CD14-positive monocyte (primary cell): ENCODE data around the gene TNFRSF14. TPM values are rescaled to one million over a fixed set of nuclear protein-coding genes. Genes with fewer than 3 reads are reported as not detected.

Experiments
- DNase-seq, 3 donors: peaks; one replicate each; pipeline ENCODE4 v3.0.0-alpha.2; 2011 to 2022
- H2AFZ ChIP-seq: 2 replicates; pipeline ENCODE4 v1.6.0; 2012; ENCODE audit warnings: mild to moderate bottlenecking, low read depth, low read length, inconsistent platforms; ENCODE audit not compliant: insufficient read depth, poor library complexity, severe bottlenecking
- H3K27ac ChIP-seq, 2 donors: 1 replicate in 1 of 2; 2 replicates in 1 of 2; pipeline ENCODE4 v1.5.1; 2012 to 2013; ENCODE audit warnings: low read length in 2 of 2, control low read depth in 1 of 2, inconsistent platforms in 1 of 2, low read depth in 1 of 2, mild to moderate bottlenecking in 1 of 2
- H3K27me3 ChIP-seq, 2 donors: one replicate each; pipeline versions ENCODE4 v1.6.0 to v1.6.1; 2011 to 2013; ENCODE audit warnings: low read length in 2 of 2; ENCODE audit not compliant: control insufficient read depth in 2 of 2, insufficient read depth in 2 of 2
- H3K36me3 ChIP-seq, 2 donors: replicated peaks in 1 of 2; 1 replicate in 1 of 2; 2 replicates in 1 of 2; pipeline versions ENCODE4 v1.5.1 to v1.6.1; 2012 to 2013; ENCODE audit warnings: low read length in 2 of 2, control low read depth in 1 of 2, inconsistent platforms in 1 of 2, mild to moderate bottlenecking in 1 of 2; ENCODE audit not compliant: insufficient read depth in 2 of 2, control insufficient read depth in 1 of 2
- H3K4me1 ChIP-seq, 2 donors: 1 replicate in 1 of 2; 2 replicates in 1 of 2; pipeline versions ENCODE4 v1.5.1 to v1.6.1; 2012 to 2013; ENCODE audit warnings: low read length in 2 of 2, control low read depth in 1 of 2, inconsistent platforms in 1 of 2, mild to moderate bottlenecking in 1 of 2, moderate library complexity in 1 of 2; ENCODE audit not compliant: insufficient read depth in 2 of 2, control insufficient read depth in 1 of 2
- H3K4me2 ChIP-seq: replicated peaks from 2 replicates; pipeline ENCODE3; 2012; ENCODE audit warnings: low read length, moderate library complexity, mild to moderate bottlenecking; ENCODE audit not compliant: poor library complexity, severe bottlenecking; ENCODE audit errors: extremely low read depth
- H3K4me3 ChIP-seq, 3 experiments: fragments of 200-600 bp in 1 of 3; sonication (generic) in 1 of 3; replicated peaks in 1 of 3; 1 replicate in 2 of 3; 2 replicates in 1 of 3; pipeline ENCODE4 v1.5.1; 2011 to 2013; ENCODE audit warnings: low read length in 3 of 3, mild to moderate bottlenecking in 3 of 3, control low read depth in 2 of 3, low read depth in 2 of 3, inconsistent platforms in 1 of 3, moderate library complexity in 1 of 3
- H3K79me2 ChIP-seq: 2 replicates; pipeline ENCODE4 v1.6.0; 2012; ENCODE audit warnings: mild to moderate bottlenecking, control low read depth, inconsistent platforms, low read length, moderate library complexity; ENCODE audit not compliant: insufficient read depth
- H3K9ac ChIP-seq: 2 replicates; pipeline ENCODE4 v1.6.0; 2017; ENCODE audit warnings: low read length, mild to moderate bottlenecking; ENCODE audit not compliant: insufficient read depth, poor library complexity, severe bottlenecking
- H3K9me3 ChIP-seq, 2 donors: replicated peaks in 1 of 2; 1 replicate in 1 of 2; 2 replicates in 1 of 2; pipeline versions ENCODE4 v1.5.1 to v1.6.1; 2012 to 2013; ENCODE audit warnings: low read length in 2 of 2, control low read depth in 1 of 2; ENCODE audit not compliant: control insufficient read depth in 1 of 2, insufficient read depth in 1 of 2
- H4K20me1 ChIP-seq: 2 replicates; pipeline ENCODE4 v1.6.0; 2012; ENCODE audit warnings: mild to moderate bottlenecking, low read length, control low read depth, moderate library complexity; ENCODE audit not compliant: insufficient read depth
- H3K27ac Mint-ChIP-seq, 7 donors: one replicate each; pipeline ENCODE4 v1.8.0; 2020; ENCODE audit warnings: mild to moderate bottlenecking in 7 of 7, mixed read lengths in 7 of 7, moderate library complexity in 6 of 7, inconsistent platforms in 2 of 7
- H3K27me3 Mint-ChIP-seq, 3 donors: one replicate each; pipeline ENCODE4 v1.8.0; 2021 to 2022; ENCODE audit warnings: low read depth in 3 of 3, mild to moderate bottlenecking in 3 of 3, mixed read lengths in 3 of 3, moderate library complexity in 3 of 3, inconsistent platforms in 1 of 3
- H3K36me3 Mint-ChIP-seq, 2 donors: one replicate each; pipeline ENCODE4 v1.8.0; 2020; ENCODE audit warnings: mixed read lengths in 2 of 2, inconsistent platforms in 1 of 2, mild to moderate bottlenecking in 1 of 2
- H3K4me1 Mint-ChIP-seq: one replicate; pipeline ENCODE4 v1.8.0; 2020; ENCODE audit warnings: mild to moderate bottlenecking, mixed read lengths
- H3K4me3 Mint-ChIP-seq, 2 donors: one replicate each; pipeline ENCODE4 v1.8.0; 2020; ENCODE audit warnings: mild to moderate bottlenecking in 2 of 2, mixed read lengths in 2 of 2, moderate library complexity in 1 of 2
- H3K9me3 Mint-ChIP-seq, 7 donors: one replicate each; pipeline ENCODE4 v1.8.0; 2020 to 2022; ENCODE audit warnings: mixed read lengths in 7 of 7, mild to moderate bottlenecking in 6 of 7, moderate library complexity in 6 of 7, inconsistent platforms in 2 of 7
- WGBS: methylation state at CpG from one replicate; pipeline ENCODE4 v1.1.5; 2013; ENCODE audit warnings: missing lambda C conversion rate; ENCODE audit not compliant: insufficient coverage; 5-methylcytosine and 5-hydroxymethylcytosine counted together
- intact Hi-C, 2 donors: fragments of 100-400 bp; cut with micrococcal nuclease; formaldehyde crosslinking; loops; one replicate each; pipeline versions ENCODE4 v1.15.0 to v1.15.1; 2023
- polyA plus RNA-seq, 3 donors: library from polyadenylated mRNA; depleted of rRNA in 1 of 3; unstranded in 2 of 3; stranded (reverse) in 1 of 3; fragments of 300-500 nt in 2 of 3; fragments of >200 nt in 1 of 3; fragmentation: Illumina TruSeq in 2 of 3; gene quantifications; 1 replicate in 2 of 3; 2 replicates in 1 of 3; pipeline ENCODE4 v1.2.3, GENCODE V29; 2012 to 2021
- TF ChIP-seq, protein P1 (sequence below): fragments of 200-600 bp; IDR thresholded peaks from one replicate; pipeline ENCODE4 v1.8.0; 2022; ENCODE audit warnings: antibody characterized with exemption, mild to moderate bottlenecking

Gene TNFRSF14
- polyA plus RNA-seq, 3 donors = 62.1 to 512 (median 64.4) TPM

DNA sequence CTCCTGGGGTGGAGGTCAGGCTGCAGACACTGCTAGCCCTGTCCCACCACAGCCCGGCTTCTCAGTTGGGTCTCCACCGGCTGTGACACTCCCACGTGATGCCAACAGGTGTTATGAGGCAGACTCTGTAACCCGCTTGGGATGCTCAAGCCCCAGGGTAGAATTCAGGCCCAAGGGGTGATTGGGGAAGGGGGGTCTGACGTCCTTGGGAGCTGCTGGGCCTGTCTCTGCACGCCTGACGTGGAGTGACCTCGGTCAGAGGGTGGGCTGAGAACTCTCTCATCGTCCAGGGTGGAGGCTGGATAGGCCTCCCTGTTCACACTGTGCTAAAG is 18.4 kb upstream of the TNFRSF14 start:
- WGBS = 97% methylated on average over 8 of the region's 9 CpGs
- no peak overlapping the region for H3K27ac Mint-ChIP-seq
- H3K27me3 ChIP-seq = peaks cover 3 to 40% of the 10 kb centered on the region in 2 donors
- no peaks in the 10 kb centered on the region for H3K79me2 ChIP-seq
- H3K36me3 Mint-ChIP-seq = no peaks in the 10 kb centered on the region
- H3K4me3 ChIP-seq = no peak overlapping the region
- TF ChIP-seq, protein P1, sequence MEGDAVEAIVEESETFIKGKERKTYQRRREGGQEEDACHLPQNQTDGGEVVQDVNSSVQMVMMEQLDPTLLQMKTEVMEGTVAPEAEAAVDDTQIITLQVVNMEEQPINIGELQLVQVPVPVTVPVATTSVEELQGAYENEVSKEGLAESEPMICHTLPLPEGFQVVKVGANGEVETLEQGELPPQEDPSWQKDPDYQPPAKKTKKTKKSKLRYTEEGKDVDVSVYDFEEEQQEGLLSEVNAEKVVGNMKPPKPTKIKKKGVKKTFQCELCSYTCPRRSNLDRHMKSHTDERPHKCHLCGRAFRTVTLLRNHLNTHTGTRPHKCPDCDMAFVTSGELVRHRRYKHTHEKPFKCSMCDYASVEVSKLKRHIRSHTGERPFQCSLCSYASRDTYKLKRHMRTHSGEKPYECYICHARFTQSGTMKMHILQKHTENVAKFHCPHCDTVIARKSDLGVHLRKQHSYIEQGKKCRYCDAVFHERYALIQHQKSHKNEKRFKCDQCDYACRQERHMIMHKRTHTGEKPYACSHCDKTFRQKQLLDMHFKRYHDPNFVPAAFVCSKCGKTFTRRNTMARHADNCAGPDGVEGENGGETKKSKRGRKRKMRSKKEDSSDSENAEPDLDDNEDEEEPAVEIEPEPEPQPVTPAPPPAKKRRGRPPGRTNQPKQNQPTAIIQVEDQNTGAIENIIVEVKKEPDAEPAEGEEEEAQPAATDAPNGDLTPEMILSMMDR = no peak
- no peak overlapping the region for H3K9ac ChIP-seq
- H3K27me3 Mint-ChIP-seq = peaks cover 28 to 74% (median 42%) of the 10 kb centered on the region in 3 donors
- no peaks in the 10 kb centered on the region for H3K9me3 ChIP-seq
- H3K36me3 ChIP-seq = no peaks in the 10 kb centered on the region
- H3K4me2 ChIP-seq = no peak overlapping the region
- H3K4me1 Mint-ChIP-seq = peaks cover 2% of the 10 kb centered on the region
- intact Hi-C loops = no loop called here
- no peak for DNase-seq
- H3K4me3 Mint-ChIP-seq = no peak overlapping the region
- no peaks in the 10 kb centered on the region for H4K20me1 ChIP-seq
- H3K4me1 ChIP-seq = no peaks in the 10 kb centered on the region
- no peaks in the 10 kb centered on the region for H3K9me3 Mint-ChIP-seq
- no peak overlapping the region for H2AFZ ChIP-seq
- H3K27ac ChIP-seq = no peak overlapping the region

DNA sequence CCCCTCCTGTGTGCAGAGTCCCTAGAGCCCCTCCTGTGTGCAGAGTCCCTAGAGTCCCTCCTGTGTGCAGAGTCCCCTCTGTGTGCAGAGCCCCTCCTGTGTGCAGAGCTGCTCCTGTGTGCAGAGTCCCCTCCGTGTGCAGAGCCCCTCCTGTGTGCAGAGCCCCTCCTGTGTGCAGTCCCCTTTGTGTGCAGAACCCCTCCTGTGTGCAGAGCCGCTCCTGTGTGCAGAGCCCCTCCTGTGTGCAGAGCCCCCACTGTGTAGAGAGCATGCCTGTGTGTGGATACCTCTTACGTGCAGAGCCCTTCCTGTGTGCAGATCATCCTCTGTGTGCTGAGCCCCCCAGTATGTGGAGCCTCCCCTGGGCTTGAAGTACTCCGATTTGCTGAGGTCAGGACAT is 17.8 kb upstream of the TNFRSF14 start:
- Histone ChIP-seq H3K4me2 (no peak overlapping the region), H3K79me2 (no peaks in the 10 kb centered on the region), H2AFZ (no peak overlapping the region), H3K27me3 (peaks cover 3 to 40% of the 10 kb centered on the region in 2 donors), H3K36me3 (no peaks in the 10 kb centered on the region), H3K4me3 (no peak overlapping the region), H3K9me3 (no peaks in the 10 kb centered on the region), H4K20me1 (no peaks in the 10 kb centered on the region), H3K27ac (no peak overlapping the region), H3K9ac (no peak overlapping the region), H3K4me1 (no peaks in the 10 kb centered on the region)
- Mint-ChIP-seq H3K4me3 (no peak overlapping the region), H3K36me3 (no peaks in the 10 kb centered on the region), H3K4me1 (peaks cover 2% of the 10 kb centered on the region), H3K27me3 (peaks cover 25 to 74% (median 36%) of the 10 kb centered on the region in 3 donors), H3K9me3 (no peaks in the 10 kb centered on the region), H3K27ac (no peak overlapping the region)
- intact Hi-C loops = no loop called here
- WGBS = 83% methylated on average over 3 of the region's 4 CpGs
- DNase-seq = no peak
- TF ChIP-seq, protein P1 = no peak
